Activated naive CD4-positive, alpha-beta T cell (primary cell): ENCODE measurements around the gene PER1.

Source experiments
- DNase-seq, 4 experiments: peaks; one replicate each; lab custom pipeline; 2025; lab: John Stamatoyannopoulos, UW

The PER1 gene

GRCh38 chr17:8166731-8167130 is 14.5 kb upstream of the PER1 start:
- DNase-seq: no peak

GRCh38 chr17:8164815-8165131 is 12.6 kb upstream of the PER1 start:
- no peak for DNase-seq

GRCh38 chr17:8163978-8164814 is 12.0 kb upstream of the PER1 start:
- peak in 3 of 4 experiments; percentile 30 to 48 (median 41) for DNase-seq

GRCh38 chr17:8162997-8163977 is 11.1 kb upstream of the PER1 start:
- peak in 2 of 4 experiments; percentile 19 to 47 for DNase-seq

- peak in 3 of 4 experiments; percentile 55 to 84 (median 73) for DNase-seq
These were observed 10.2 kb upstream of the PER1 start, which contains the start of gene VAMP2 for GRCh38 chr17:8162233-8162996. VAMP2 (minus strand) TSS chr17:8162948; CDS start chr17:8162879, 69 bp downstream.

- no peak for DNase-seq
These were observed 9.4 kb upstream of the PER1 start for GRCh38 chr17:8161289-8162232.

- DNase-seq: no peak
These were observed 8.6 kb upstream of the PER1 start for GRCh38 chr17:8160741-8161221.

GRCh38 chr17:8160224-8160577 is 8.0 kb upstream of the PER1 start:
- DNase-seq: no peak

GRCh38 chr17:8159459-8160223 is 7.4 kb upstream of the PER1 start:
- no peak for DNase-seq

GRCh38 chr17:8159032-8159400 is 6.8 kb upstream of the PER1 start:
- DNase-seq: no peak

- peak; percentile 65 to 84 (median 81) for DNase-seq
These were observed 6.2 kb upstream of the PER1 start for GRCh38 chr17:8158267-8159031.

- DNase-seq: peak; percentile 99 to 100 (median 100)
These were observed 4.2 kb upstream of the PER1 start for GRCh38 chr17:8156246-8156992.

- DNase-seq: no peak
These were observed 3.7 kb upstream of the PER1 start for GRCh38 chr17:8155996-8156245.

- DNase-seq: no peak
These were observed 3.2 kb upstream of the PER1 start for GRCh38 chr17:8155231-8155995.

GRCh38 chr17:8154608-8155155 is 2.5 kb upstream of the PER1 start:
- DNase-seq: no peak

- DNase-seq: peak; percentile 45 to 77 (median 69)
These were observed 1.9 kb upstream of the PER1 start for GRCh38 chr17:8153957-8154607.

GRCh38 chr17:8153525-8153956 is 1.3 kb upstream of the PER1 start:
- no peak for DNase-seq
